Left cardiac atrium (tissue), 4 donors: Measurements from ENCODE around the gene TMEM266. TPM values are rescaled to one million over a fixed set of nuclear protein-coding genes. Genes with fewer than 3 reads are reported as not detected.

ENCODE experiments used
- ATAC-seq, 2 donors: fragments of 200-7000 bp; cut with Tn5 transposase; one replicate each; pipeline ENCODE4 v1.9.1; 2020; ENCODE audit warnings: mild to moderate bottlenecking in 2 of 2, moderate library complexity in 2 of 2
- DNase-seq: peaks from one replicate; pipeline ENCODE4 v3.0.0-alpha.2; 2020
- intact Hi-C, 2 donors: fragments of 100-400 bp; cut with DNase I; formaldehyde crosslinking; loops; one replicate each; pipeline versions ENCODE4 v1.14.1 to v1.15.1; 2022 to 2023
- total RNA-seq, 2 donors: library from RNA; stranded (reverse); fragmentation: NEBNext Ultra II Directional; extraction: Animal tissue kit (Norgen Biotek cat#: 25700); gene quantifications; one replicate each; pipeline ENCODE4 v1.2.1, GENCODE V29; 2021
- donor health status: DM: no; HTN: yes; CAD: no.
- donor health status: DM: no; HTN: yes; CAD: no; lungs with severe emphysema.
- donor health status: DM: yes; HTN: yes; CAD: no.
- donor health status: Dilated cardiomyopathy.

TMEM266 gene
- total RNA-seq, 2 donors from 2014 or later, result 0.12 to 0.29 TPM

- intact Hi-C loops, result no loop called here
- ATAC-seq, result no peak
- DNase-seq, result no peak
Measured at GRCh38 chr15:76253691-76254473, 194.1 kb downstream of the TMEM266 start.

Other genes with a start within 250 kb of the TMEM266 start
- 10 to 100 TPM; 24.1 to 25.4 TPM for gene UBE2Q2, start 216.5 kb upstream of the TMEM266 start, total RNA-seq
- gene FBXO22, start 156.1 kb upstream of the TMEM266 start, total RNA-seq, result 10 to 100 TPM; 16.6 to 17.3 TPM
- gene NRG4, start 47.6 kb upstream of the TMEM266 start, total RNA-seq, result under 1 TPM in 1 of 2 donors, not detected in 1; 0.29 TPM